K562 (cell line): Measurements from ENCODE around the gene LAMB1. TPM values are rescaled to one million over a fixed set of nuclear protein-coding genes. Genes with fewer than 3 reads are reported as not detected.
"Not testable (repeated sequence)": the region's sequence is repeated elsewhere in the genome, so short reads cannot be mapped to it uniquely, and the experiment has no call there.

Source experiments
- ATAC-seq: fragments of 200-7000 bp; cut with Tn5 transposase; 3 replicates; pipeline ENCODE4 v1.9.1; 2020; ENCODE audit warnings: moderate library complexity
- BruUV-seq: library from RNA; stranded (reverse); fragments of 400-500 nt; replicated peaks from 2 replicates; lab custom pipeline; 2021; lab: Mats Ljungman, UMichigan
- CTCF ChIA-PET: fragments of 300-600 bp; formaldehyde crosslinking; extraction: SDS; loops from one replicate; lab custom pipeline; 2021; ENCODE audit warnings: low intra/inter-chr PET ratio; lab: Yijun Ruan, JAX
- POLR2A ChIA-PET: fragments of 300-600, 350-650 bp; sonication (Branson Sonifier 250); formaldehyde crosslinking; extraction: SDS; loops from one replicate; lab custom pipeline; 2021; ENCODE audit warnings: antibody characterized with exemption, inconsistent platforms; lab: Yijun Ruan, JAX
- DNase-seq, 4 experiments: peaks; one replicate each; pipeline versions ENCODE4 v3.0.0 to v3.0.0-alpha.2; 2011 to 2018; ENCODE audit warnings: low spot score in 3 of 4, mixed read lengths in 3 of 4; ENCODE audit errors: extremely low read depth in 1 of 4
- FAIRE-seq: peaks from 2 replicates; lab custom pipeline; 2011; peaks lifted over from hg19 to GRCh38; lab: Jason Lieb, UNC
- H2AFZ ChIP-seq: 2 replicates; pipeline ENCODE4 v1.6.0; 2011; ENCODE audit warnings: low read depth, low read length, control low read depth, inconsistent platforms
- H3K27ac ChIP-seq: fragments of 200-600 bp; 3 replicates; pipeline ENCODE4 v1.8.0; 2011; ENCODE audit warnings: low read depth, mild to moderate bottlenecking, control low read depth, inconsistent platforms, low read length, moderate library complexity, mixed read lengths; ENCODE audit errors: extremely low read depth
- H3K27me3 ChIP-seq, 2 experiments: fragments of 300-600 bp in 1 of 2; 2 replicates in 1 of 2; 3 replicates in 1 of 2; pipeline versions ENCODE4 v1.6.0 to v1.8.0; 2011; ENCODE audit warnings: inconsistent platforms in 2 of 2, low read length in 2 of 2, mild to moderate bottlenecking in 1 of 2, mixed read lengths in 1 of 2, moderate library complexity in 1 of 2; ENCODE audit not compliant: control insufficient read depth in 2 of 2, insufficient read depth in 2 of 2
- H3K36me3 ChIP-seq: fragments of 300-600 bp; 3 replicates; pipeline ENCODE4 v1.8.0; 2011; ENCODE audit warnings: mild to moderate bottlenecking, low read length, inconsistent platforms; ENCODE audit not compliant: control insufficient read depth, insufficient read depth
- H3K4me1 ChIP-seq, 2 experiments: fragments of 200-600 bp in 1 of 2; replicated peaks in 1 of 2; 2 replicates in 1 of 2; 3 replicates in 1 of 2; pipeline versions ENCODE4 v1.5.1 to v1.8.0; 2011; ENCODE audit warnings: inconsistent platforms in 2 of 2, low read length in 2 of 2, mild to moderate bottlenecking in 1 of 2, mixed read lengths in 1 of 2, moderate library complexity in 1 of 2; ENCODE audit not compliant: control insufficient read depth in 2 of 2, insufficient read depth in 2 of 2
- H3K4me2 ChIP-seq: 2 replicates; pipeline ENCODE4 v1.6.1; 2011; ENCODE audit warnings: low read length, control low read depth, inconsistent platforms, mixed read lengths; ENCODE audit not compliant: insufficient read depth
- H3K4me3 ChIP-seq: fragments of 200-600 bp; sonication (generic), shearing (Covaris generic); 2 replicates; pipeline ENCODE4 v1.5.1; 2016; ENCODE audit warnings: control low read depth, inconsistent platforms
- H3K79me2 ChIP-seq: fragments of 200-600 bp; 3 replicates; pipeline ENCODE4 v1.8.0; 2011; ENCODE audit warnings: low read length, inconsistent platforms; ENCODE audit not compliant: control insufficient read depth, insufficient read depth
- H3K9ac ChIP-seq, 2 experiments: 2 replicates each; pipeline versions ENCODE4 v1.6.0 to v1.6.1; 2011; ENCODE audit warnings: low read depth in 2 of 2, low read length in 2 of 2, control low read depth in 1 of 2, inconsistent platforms in 1 of 2, mild to moderate bottlenecking in 1 of 2, mixed read lengths in 1 of 2; ENCODE audit not compliant: insufficient read depth in 1 of 2
- H3K9me1 ChIP-seq: one replicate; pipeline ENCODE4 v1.6.0; 2011; ENCODE audit warnings: inconsistent platforms, mild to moderate bottlenecking, low read length, moderate library complexity; ENCODE audit not compliant: control insufficient read depth, insufficient read depth
- H3K9me3 ChIP-seq: replicated peaks from 2 replicates; pipeline ENCODE4 v1.5.1; 2011; ENCODE audit warnings: low read depth, low read length, inconsistent platforms; ENCODE audit not compliant: control insufficient read depth, insufficient read depth
- H4K20me1 ChIP-seq: replicated peaks from 2 replicates; pipeline ENCODE4 v1.6.1; 2011; ENCODE audit warnings: low read length, inconsistent platforms, mixed read lengths; ENCODE audit not compliant: control insufficient read depth, insufficient read depth
- BACH1 ChIP-seq: fragments of 200-800 bp; sonication (Bioruptor generic); IDR thresholded peaks from 2 replicates; pipeline ENCODE4 v1.6.1; 2016; ENCODE audit warnings: missing genetic modification characterization, missing compliant biosample characterization
- CEBPG ChIP-seq, 3 experiments: fragments of 200-800 bp in 1 of 3; sonication (Bioruptor generic) in 1 of 3; sonication (generic) in 1 of 3; formaldehyde crosslinking in 1 of 3; IDR thresholded peaks in 2 of 3; conservative IDR thresholded peaks in 1 of 3; 2 replicates each; pipeline versions ENCODE4 v1.6.1 to v1.8.0; 2016 to 2022; ENCODE audit warnings: missing compliant biosample characterization in 2 of 3, missing genetic modification characterization in 2 of 3, mild to moderate bottlenecking in 1 of 3, missing genetic modification reagents in 1 of 3
- SMAD4 ChIP-seq: fragments of 250-450 bp; sonication (Bioruptor Pico); conservative IDR thresholded peaks from 2 replicates; pipeline ENCODE4 v1.8.0; 2021; ENCODE audit warnings: inconsistent platforms, mild to moderate bottlenecking, moderate library complexity
- TAF9B ChIP-seq: fragments of 450-650 bp; IDR thresholded peaks from 2 replicates; pipeline ENCODE4 v1.6.1; 2018; ENCODE audit warnings: mild to moderate bottlenecking; ENCODE audit not compliant: partially characterized antibody
- WGBS: fragments of 100-300 bp; shearing (Covaris generic); methylation state at CpG from one replicate; pipeline ENCODE4 v1.1.6; 2016; ENCODE audit warnings: low coverage, mixed read lengths; ENCODE audit not compliant: insufficient coverage; ENCODE audit errors: missing lambda C conversion rate; 5-methylcytosine and 5-hydroxymethylcytosine counted together
- in situ Hi-C: fragments of 300-500 bp; cut with MboI; formaldehyde crosslinking; loops from 4 replicates; pipeline ENCODE4 v1.15.0; 2018; ENCODE audit warnings: inconsistent platforms, mixed read lengths
- intact Hi-C: fragments of 100-400 bp; cut with micrococcal nuclease; formaldehyde crosslinking; loops from 2 replicates; pipeline ENCODE4 v1.14.2; 2022
- polyA plus RNA-seq, 8 experiments: library from polyadenylated mRNA; depleted of rRNA in 4 of 8; stranded (reverse) in 5 of 8; unstranded in 3 of 8; fragments of >200 nt; fragmentation: Nextera tagmentation in 2 of 8; fragmentation: Illumina TruSeq in 1 of 8; extraction: Ambion mirVana in 2 of 8; extraction: Trizol in 1 of 8; gene quantifications; 2 replicates each; pipeline versions ENCODE4 v1.2.1 to v1.2.3, GENCODE V29; 2011 to 2014; ENCODE audit warnings: inconsistent platforms in 1 of 8, missing spikeins in 1 of 8
- total RNA-seq, 7 experiments: library from RNA; depleted of rRNA in 6 of 7; stranded (reverse); fragments of >200 nt in 6 of 7; fragmentation: Illumina TruSeq in 2 of 7; extraction: Trizol in 2 of 7; gene quantifications; 2 replicates each; pipeline versions ENCODE4 v1.2.1 to v1.2.3, GENCODE V29; 2011 to 2021; ENCODE audit warnings: low replicate concordance in 1 of 7
- TF ChIP-seq, protein P1 (sequence below), 2 experiments: IDR thresholded peaks; 2 replicates each; pipeline ENCODE4 v1.6.1; 2012; ENCODE audit warnings: improper control_type of control experiment in 2 of 2, low read depth in 2 of 2, low read length in 2 of 2, borderline replicate concordance in 1 of 2
- TF ChIP-seq, protein P2 (sequence below): fragments of 450-650 bp; IDR thresholded peaks from 2 replicates; pipeline ENCODE4 v1.6.1; 2016; ENCODE audit warnings: mild to moderate bottlenecking

Gene LAMB1
- total and polyA plus RNA-seq, 9 of the 15 experiments (the other 6 are each of a cell fraction or from before 2014, with no cell fraction given) = 6.0 to 17.7 (median 12.3) TPM

DNA sequence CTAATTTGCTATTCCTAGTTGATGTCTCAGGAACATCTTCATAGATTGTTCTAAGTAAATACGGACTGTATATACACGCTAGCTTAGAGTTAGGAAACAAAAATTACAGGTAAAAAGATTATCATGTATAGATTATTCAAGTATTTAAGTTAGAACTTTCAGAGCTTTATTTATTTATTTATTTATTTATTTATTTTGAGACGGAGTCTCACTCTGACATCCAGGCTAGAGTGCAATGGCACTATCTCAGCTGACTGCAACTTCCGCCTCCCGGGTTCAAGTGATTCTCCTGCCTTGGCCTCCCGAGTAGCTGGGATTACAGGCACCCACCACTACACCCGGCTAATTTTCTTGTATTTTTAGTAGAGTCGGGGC, 110.6 kb downstream of the LAMB1 start:
- H3K9ac ChIP-seq = peak overlapping the region; percentile 49 to 85
- TF ChIP-seq BACH1 (tag) = 0 out of 2 replicates have a peak, but pooled peaks have one; percentile 16
- TF ChIP-seq SMAD4 = 0 out of 2 replicates have a peak, but pooled peaks have one; percentile 12
- TF ChIP-seq, protein P1, sequence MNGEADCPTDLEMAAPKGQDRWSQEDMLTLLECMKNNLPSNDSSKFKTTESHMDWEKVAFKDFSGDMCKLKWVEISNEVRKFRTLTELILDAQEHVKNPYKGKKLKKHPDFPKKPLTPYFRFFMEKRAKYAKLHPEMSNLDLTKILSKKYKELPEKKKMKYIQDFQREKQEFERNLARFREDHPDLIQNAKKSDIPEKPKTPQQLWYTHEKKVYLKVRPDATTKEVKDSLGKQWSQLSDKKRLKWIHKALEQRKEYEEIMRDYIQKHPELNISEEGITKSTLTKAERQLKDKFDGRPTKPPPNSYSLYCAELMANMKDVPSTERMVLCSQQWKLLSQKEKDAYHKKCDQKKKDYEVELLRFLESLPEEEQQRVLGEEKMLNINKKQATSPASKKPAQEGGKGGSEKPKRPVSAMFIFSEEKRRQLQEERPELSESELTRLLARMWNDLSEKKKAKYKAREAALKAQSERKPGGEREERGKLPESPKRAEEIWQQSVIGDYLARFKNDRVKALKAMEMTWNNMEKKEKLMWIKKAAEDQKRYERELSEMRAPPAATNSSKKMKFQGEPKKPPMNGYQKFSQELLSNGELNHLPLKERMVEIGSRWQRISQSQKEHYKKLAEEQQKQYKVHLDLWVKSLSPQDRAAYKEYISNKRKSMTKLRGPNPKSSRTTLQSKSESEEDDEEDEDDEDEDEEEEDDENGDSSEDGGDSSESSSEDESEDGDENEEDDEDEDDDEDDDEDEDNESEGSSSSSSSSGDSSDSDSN (IDR thresholded peaks at IDR 0.05; ENCODE audit: borderline replicate concordance in 1 of 2, low read depth in 2 of 2, low read length in 2 of 2) = 0 out of 4 replicates have a peak, but pooled peaks of 1 of the 2 experiments have one; percentile 7
- TF ChIP-seq, protein P2, sequence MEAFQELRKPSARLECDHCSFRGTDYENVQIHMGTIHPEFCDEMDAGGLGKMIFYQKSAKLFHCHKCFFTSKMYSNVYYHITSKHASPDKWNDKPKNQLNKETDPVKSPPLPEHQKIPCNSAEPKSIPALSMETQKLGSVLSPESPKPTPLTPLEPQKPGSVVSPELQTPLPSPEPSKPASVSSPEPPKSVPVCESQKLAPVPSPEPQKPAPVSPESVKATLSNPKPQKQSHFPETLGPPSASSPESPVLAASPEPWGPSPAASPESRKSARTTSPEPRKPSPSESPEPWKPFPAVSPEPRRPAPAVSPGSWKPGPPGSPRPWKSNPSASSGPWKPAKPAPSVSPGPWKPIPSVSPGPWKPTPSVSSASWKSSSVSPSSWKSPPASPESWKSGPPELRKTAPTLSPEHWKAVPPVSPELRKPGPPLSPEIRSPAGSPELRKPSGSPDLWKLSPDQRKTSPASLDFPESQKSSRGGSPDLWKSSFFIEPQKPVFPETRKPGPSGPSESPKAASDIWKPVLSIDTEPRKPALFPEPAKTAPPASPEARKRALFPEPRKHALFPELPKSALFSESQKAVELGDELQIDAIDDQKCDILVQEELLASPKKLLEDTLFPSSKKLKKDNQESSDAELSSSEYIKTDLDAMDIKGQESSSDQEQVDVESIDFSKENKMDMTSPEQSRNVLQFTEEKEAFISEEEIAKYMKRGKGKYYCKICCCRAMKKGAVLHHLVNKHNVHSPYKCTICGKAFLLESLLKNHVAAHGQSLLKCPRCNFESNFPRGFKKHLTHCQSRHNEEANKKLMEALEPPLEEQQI = 0 out of 2 replicates have a peak, but pooled peaks have one; percentile 15
- in situ Hi-C loops; H2AFZ ChIP-seq; H3K27me3 ChIP-seq; ATAC-seq; H3K9me3 ChIP-seq; DNase-seq; FAIRE-seq; H3K9me1 ChIP-seq; BruUV-seq; CTCF ChIA-PET; TF ChIP-seq CEBPG (CRISPR knock-in tag; IDR thresholded peaks at IDR 0.05): not testable (repeated sequence)
- TF ChIP-seq CEBPG (tag; conservative IDR thresholded peaks at IDR 0.05 in 1 of 2, IDR thresholded peaks at IDR 0.05 in 1 of 2) = peak; percentile 23 to 28; a peak in 1 of 4 replicates
- TF ChIP-seq TAF9B = peak; percentile 9
- H3K36me3 ChIP-seq = peaks cover 46% of the 10 kb centered on the region
- H3K4me2 ChIP-seq = peak overlapping the region; percentile 90
- H3K4me3 ChIP-seq = peak overlapping the region; percentile 55
- WGBS = 27% methylated on average over 8 of the region's 8 CpGs
- peaks cover 20% of the 10 kb centered on the region for H4K20me1 ChIP-seq
- H3K27ac ChIP-seq = peak overlapping the region; percentile 93
- peaks cover 63% of the 10 kb centered on the region for H3K79me2 ChIP-seq
- POLR2A ChIA-PET = interaction anchor here (0.6 to 1.5 kb wide), 6 partner anchors 10 to 149 kb away, joined by 3 to 7 read pairs (median 4); partner anchors contain the start of gene CBLL1
- H3K4me1 ChIP-seq = peaks cover 12 to 27% of the 10 kb centered on the region in 2 experiments; a peak in 4 of 5 replicates
- intact Hi-C loops = loop anchor here (5.0 kb wide), 3 partner anchors 120 to 255 kb away; no protein-coding TSS in a partner anchor
